Fibroblast of skin of right quadriceps (primary cell): ENCODE results near the gene MC5R.

Experiments
- DNase-seq: peaks from one replicate; pipeline ENCODE4 v3.0.0-alpha.2; 2013

Gene MC5R

GRCh38 chr18:13823707-13824395, at the start of gene MC5R:
TSS of gene MC5R (plus strand) at chr18:13824149. CDS start at chr18:13825766, 1,617 bp downstream.
- peak; percentile 21 for DNase-seq

- DNase-seq = no peak
These were observed 48.9 kb upstream of the MC5R start for GRCh38 chr18:13775058-13775457.

- DNase-seq = no peak
These were observed 32.8 kb upstream of the MC5R start for GRCh38 chr18:13791181-13791580.

GRCh38 chr18:13793819-13794218, 30.1 kb upstream of the MC5R start:
- DNase-seq = no peak

- no peak for DNase-seq
These were observed 27.4 kb upstream of the MC5R start for GRCh38 chr18:13796515-13796914.

GRCh38 chr18:13797157-13797611, 26.8 kb upstream of the MC5R start:
- no peak for DNase-seq

- no peak for DNase-seq
These were observed 24.6 kb upstream of the MC5R start for GRCh38 chr18:13799396-13799795.

- DNase-seq = peak; percentile 6
These were observed 23.3 kb upstream of the MC5R start for GRCh38 chr18:13800505-13801259.

- DNase-seq = no peak
These were observed 22.7 kb upstream of the MC5R start for GRCh38 chr18:13801260-13801601.

- no peak for DNase-seq
These were observed 19.6 kb upstream of the MC5R start for GRCh38 chr18:13804305-13804704.

- no peak for DNase-seq
These were observed 15.5 kb upstream of the MC5R start for GRCh38 chr18:13808294-13809042.

- DNase-seq = no peak
These were observed 14.9 kb upstream of the MC5R start for GRCh38 chr18:13809043-13809430.

GRCh38 chr18:13809531-13810255, 14.3 kb upstream of the MC5R start:
- DNase-seq = no peak

- DNase-seq = no peak
These were observed 12.9 kb upstream of the MC5R start for GRCh38 chr18:13810950-13811485.

GRCh38 chr18:13811993-13812392, 12.0 kb upstream of the MC5R start:
- no peak for DNase-seq

- peak; percentile 48 for DNase-seq
These were observed 10.6 kb upstream of the MC5R start for GRCh38 chr18:13813271-13813849.

- DNase-seq = no peak
These were observed 2.3 kb downstream of the MC5R start for GRCh38 chr18:13826209-13826608.

- no peak for DNase-seq
These were observed 8.0 kb downstream of the MC5R start for GRCh38 chr18:13831864-13832508.

- DNase-seq = no peak
These were observed 10.6 kb downstream of the MC5R start for GRCh38 chr18:13834496-13835015.

GRCh38 chr18:13835202-13835601, 11.3 kb downstream of the MC5R start:
- no peak for DNase-seq

GRCh38 chr18:13836559-13836958, 12.6 kb downstream of the MC5R start:
- no peak for DNase-seq

GRCh38 chr18:13849791-13850190, 25.8 kb downstream of the MC5R start:
- no peak for DNase-seq
